NOMO-1 treated with dmso at 0.1 percent for 144 hours (cell line): ENCODE data around the gene ADM2.

Experiments used
- DNase-seq: peaks from one replicate; lab custom pipeline; 2025; ENCODE audit not compliant: unreplicated experiment; lab: John Stamatoyannopoulos, UW

ADM2 gene

GRCh38 chr22:50467341-50467740 is 14.0 kb upstream of the ADM2 start:
- no peak for DNase-seq

- no peak for DNase-seq
These were observed 13.4 kb upstream of the ADM2 start for GRCh38 chr22:50467773-50468440.

- no peak for DNase-seq
These were observed 12.7 kb upstream of the ADM2 start for GRCh38 chr22:50468626-50469025.

- peak; percentile 84 for DNase-seq
These were observed 11.7 kb upstream of the ADM2 start for GRCh38 chr22:50469377-50470305.

GRCh38 chr22:50470491-50470890 is 10.9 kb upstream of the ADM2 start:
- DNase-seq = no peak

- no peak for DNase-seq
These were observed 10.0 kb upstream of the ADM2 start for GRCh38 chr22:50471197-50471847.

- DNase-seq = no peak
These were observed 9.4 kb upstream of the ADM2 start for GRCh38 chr22:50471962-50472361.

- no peak for DNase-seq
These were observed 8.3 kb upstream of the ADM2 start for GRCh38 chr22:50473088-50473487.

- peak; percentile 25 for DNase-seq
These were observed 7.3 kb upstream of the ADM2 start for GRCh38 chr22:50473855-50474671.

GRCh38 chr22:50474710-50475651 is 6.4 kb upstream of the ADM2 start, which contains the start of gene SBF1:
TSS of gene SBF1 (minus strand) at chr22:50475035. CDS start at chr22:50474840, 195 bp downstream.
- DNase-seq = peak; percentile 70

GRCh38 chr22:50475652-50476002 is 5.7 kb upstream of the ADM2 start:
- no peak for DNase-seq

GRCh38 chr22:50476868-50477267 is 4.5 kb upstream of the ADM2 start:
- no peak for DNase-seq

GRCh38 chr22:50477923-50478322 is 3.4 kb upstream of the ADM2 start:
- no peak for DNase-seq

GRCh38 chr22:50479721-50480120 is 1.6 kb upstream of the ADM2 start:
- no peak for DNase-seq

GRCh38 chr22:50481045-50481439 is 301 bp upstream of the ADM2 start:
- DNase-seq = no peak

- DNase-seq = no peak
These were observed 1.0 kb downstream of the ADM2 start for GRCh38 chr22:50482107-50483074.

GRCh38 chr22:50483106-50483505 is 1.8 kb downstream of the ADM2 start:
- DNase-seq = no peak

- no peak for DNase-seq
These were observed 2.2 kb downstream of the ADM2 start for GRCh38 chr22:50483556-50483955.
